Breast epithelium (tissue), 3 donors: Measurements from ENCODE around the gene TARS1.

Experiments
- POLR2AphosphoS5 ChIP-seq, 3 donors: sonication (generic); formaldehyde crosslinking; IDR thresholded peaks; one replicate each; pipeline ENCODE4 v1.6.1; 2017; ENCODE audit warnings: antibody characterized with exemption in 3 of 3
- TF ChIP-seq, protein P1 (sequence below), 3 donors: fragments of 450-650 bp; IDR thresholded peaks; one replicate each; pipeline ENCODE4 v1.5.1; 2016 to 2017; ENCODE audit warnings: antibody characterized with exemption in 3 of 3, mild to moderate bottlenecking in 3 of 3, moderate library complexity in 3 of 3

GRCh38 chr5:33470544-33470943, 29.8 kb downstream of the TARS1 start:
- TF ChIP-seq, protein P1, sequence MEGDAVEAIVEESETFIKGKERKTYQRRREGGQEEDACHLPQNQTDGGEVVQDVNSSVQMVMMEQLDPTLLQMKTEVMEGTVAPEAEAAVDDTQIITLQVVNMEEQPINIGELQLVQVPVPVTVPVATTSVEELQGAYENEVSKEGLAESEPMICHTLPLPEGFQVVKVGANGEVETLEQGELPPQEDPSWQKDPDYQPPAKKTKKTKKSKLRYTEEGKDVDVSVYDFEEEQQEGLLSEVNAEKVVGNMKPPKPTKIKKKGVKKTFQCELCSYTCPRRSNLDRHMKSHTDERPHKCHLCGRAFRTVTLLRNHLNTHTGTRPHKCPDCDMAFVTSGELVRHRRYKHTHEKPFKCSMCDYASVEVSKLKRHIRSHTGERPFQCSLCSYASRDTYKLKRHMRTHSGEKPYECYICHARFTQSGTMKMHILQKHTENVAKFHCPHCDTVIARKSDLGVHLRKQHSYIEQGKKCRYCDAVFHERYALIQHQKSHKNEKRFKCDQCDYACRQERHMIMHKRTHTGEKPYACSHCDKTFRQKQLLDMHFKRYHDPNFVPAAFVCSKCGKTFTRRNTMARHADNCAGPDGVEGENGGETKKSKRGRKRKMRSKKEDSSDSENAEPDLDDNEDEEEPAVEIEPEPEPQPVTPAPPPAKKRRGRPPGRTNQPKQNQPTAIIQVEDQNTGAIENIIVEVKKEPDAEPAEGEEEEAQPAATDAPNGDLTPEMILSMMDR (IDR thresholded peaks at IDR 0.05) = peak in 2 of 3 donors; percentile 33 to 42
- no peak for TF ChIP-seq POLR2AphosphoS5 (IDR thresholded peaks at IDR 0.05)
